GM21390 (cell line): ENCODE results near the gene GRIK2.

Experiments
- ATAC-seq: cut with Tn5 transposase; IDR thresholded peaks from one replicate; pipeline ENCODE4 v1.9.1; 2021; ENCODE audit not compliant: unreplicated experiment

The GRIK2 gene

GRCh38 chr6:101853231-101854085, 459.9 kb downstream of the GRIK2 start:
- ATAC-seq: no peak

GRCh38 chr6:101876431-101876830, 482.9 kb downstream of the GRIK2 start:
- ATAC-seq: no peak

GRCh38 chr6:101878554-101879276, 485.2 kb downstream of the GRIK2 start:
- ATAC-seq: peak; percentile 65

- ATAC-seq: no peak
Measured at GRCh38 chr6:101879782-101880181, 486.3 kb downstream of the GRIK2 start.

- no peak for ATAC-seq
Measured at GRCh38 chr6:101883505-101883904, 490.0 kb downstream of the GRIK2 start.

- ATAC-seq: no peak
Measured at GRCh38 chr6:101887532-101887931, 494.0 kb downstream of the GRIK2 start.

- no peak for ATAC-seq
Measured at GRCh38 chr6:101907356-101908217, 514.1 kb downstream of the GRIK2 start.

- ATAC-seq: no peak
Measured at GRCh38 chr6:101909366-101909765, 515.9 kb downstream of the GRIK2 start.

- ATAC-seq: no peak
Measured at GRCh38 chr6:101912311-101912710, 518.8 kb downstream of the GRIK2 start.

- ATAC-seq: no peak
Measured at GRCh38 chr6:101918471-101918870, 525.0 kb downstream of the GRIK2 start.

GRCh38 chr6:101921829-101922450, 528.4 kb downstream of the GRIK2 start:
- ATAC-seq: no peak

- no peak for ATAC-seq
Measured at GRCh38 chr6:101926149-101926925, 532.8 kb downstream of the GRIK2 start.

GRCh38 chr6:101931766-101932165, 538.3 kb downstream of the GRIK2 start:
- ATAC-seq: no peak

GRCh38 chr6:101932704-101933103, 539.2 kb downstream of the GRIK2 start:
- ATAC-seq: no peak

GRCh38 chr6:101935732-101936131, 542.2 kb downstream of the GRIK2 start:
- ATAC-seq: no peak

- ATAC-seq: no peak
Measured at GRCh38 chr6:101936516-101936915, 543.0 kb downstream of the GRIK2 start.

- no peak for ATAC-seq
Measured at GRCh38 chr6:101937108-101937507, 543.6 kb downstream of the GRIK2 start.

GRCh38 chr6:101940391-101940790, 546.9 kb downstream of the GRIK2 start:
- no peak for ATAC-seq

GRCh38 chr6:101956961-101957360, 563.5 kb downstream of the GRIK2 start:
- ATAC-seq: no peak

- ATAC-seq: no peak
Measured at GRCh38 chr6:101961357-101961756, 567.8 kb downstream of the GRIK2 start.
